ENCODE measurements around the gene ACOT7. TPM values are rescaled to one million over a fixed set of nuclear protein-coding genes. Genes with fewer than 3 reads are reported as not detected.

ACOT7 gene
- total and polyA plus RNA-seq, 2 donors (not counting 1 experiment from before 2014, with no cell fraction given): 4.2 to 4.6 TPM

DNA sequence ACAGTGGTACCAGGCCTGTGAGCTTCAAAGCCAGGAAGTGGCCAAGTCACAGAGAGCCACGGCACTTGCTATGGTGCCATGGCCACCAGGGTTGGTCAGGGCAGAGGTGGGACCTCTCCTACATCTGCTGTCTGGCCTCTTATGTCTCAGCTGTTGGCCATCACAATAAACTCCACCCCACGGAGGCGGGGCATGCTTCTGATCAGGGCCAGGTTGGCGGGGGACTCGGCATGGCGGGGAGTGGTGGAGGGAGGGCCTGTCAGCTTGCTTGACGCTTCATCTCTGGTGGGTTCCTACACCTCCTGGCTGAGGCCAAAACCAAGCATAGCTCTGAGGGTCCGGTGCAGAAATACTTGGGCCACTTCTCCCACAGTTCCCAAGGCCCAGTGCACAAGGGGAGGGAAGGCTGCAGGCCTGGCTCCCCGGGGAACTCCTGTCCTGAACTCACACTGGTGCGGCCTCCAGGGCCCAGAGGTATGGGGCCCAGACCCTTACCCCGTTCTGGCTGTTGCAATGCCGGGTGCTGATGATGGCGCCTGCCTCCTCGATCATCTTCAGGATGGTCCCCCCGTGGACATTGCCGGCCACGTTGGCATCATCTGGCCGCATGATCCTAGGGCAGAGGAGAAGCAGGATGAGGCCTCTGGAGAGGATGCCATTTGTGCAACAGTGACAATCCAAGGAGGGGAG lies 44.2 kb downstream of the ACOT7 start:
- Mint-ChIP-seq H3K27me3 (no peaks in the 10 kb centered on the region), H3K27ac (no peak overlapping the region), H3K4me3 (no peak overlapping the region), H3K4me1 (peaks cover 6% of the 10 kb centered on the region), H3K9me3 (ENCODE audit: insufficient read depth) (no peaks in the 10 kb centered on the region)
- H3K9ac ChIP-seq (ENCODE audit: low read length): no peak overlapping the region
- CTCF ChIA-PET: interaction anchor here (0.5 to 3.7 kb wide), 9 partner anchors 13 to 127 kb away, joined by 3 to 56 read pairs (median 4); no protein-coding TSS in a partner anchor
- no peaks in the 10 kb centered on the region for H4K20me1 ChIP-seq (ENCODE audit: control insufficient read depth, insufficient read depth, low read length, poor library complexity, severe bottlenecking)
- no peak overlapping the region for H3K27ac ChIP-seq (ENCODE audit: low read length in 2 of 2)
- ATAC-seq (ENCODE audit: low read depth): no peak
- POLR2A ChIA-PET: no interaction called here
- TF ChIP-seq, protein P1, sequence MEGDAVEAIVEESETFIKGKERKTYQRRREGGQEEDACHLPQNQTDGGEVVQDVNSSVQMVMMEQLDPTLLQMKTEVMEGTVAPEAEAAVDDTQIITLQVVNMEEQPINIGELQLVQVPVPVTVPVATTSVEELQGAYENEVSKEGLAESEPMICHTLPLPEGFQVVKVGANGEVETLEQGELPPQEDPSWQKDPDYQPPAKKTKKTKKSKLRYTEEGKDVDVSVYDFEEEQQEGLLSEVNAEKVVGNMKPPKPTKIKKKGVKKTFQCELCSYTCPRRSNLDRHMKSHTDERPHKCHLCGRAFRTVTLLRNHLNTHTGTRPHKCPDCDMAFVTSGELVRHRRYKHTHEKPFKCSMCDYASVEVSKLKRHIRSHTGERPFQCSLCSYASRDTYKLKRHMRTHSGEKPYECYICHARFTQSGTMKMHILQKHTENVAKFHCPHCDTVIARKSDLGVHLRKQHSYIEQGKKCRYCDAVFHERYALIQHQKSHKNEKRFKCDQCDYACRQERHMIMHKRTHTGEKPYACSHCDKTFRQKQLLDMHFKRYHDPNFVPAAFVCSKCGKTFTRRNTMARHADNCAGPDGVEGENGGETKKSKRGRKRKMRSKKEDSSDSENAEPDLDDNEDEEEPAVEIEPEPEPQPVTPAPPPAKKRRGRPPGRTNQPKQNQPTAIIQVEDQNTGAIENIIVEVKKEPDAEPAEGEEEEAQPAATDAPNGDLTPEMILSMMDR (IDR thresholded peaks at IDR 0.05): no peak
- no peak for TF ChIP-seq EZH2 (IDR thresholded peaks at IDR 0.05; ENCODE audit: borderline replicate concordance, insufficient read depth, low read depth, low read length, poor library complexity, severe bottlenecking)
- H3K9me3 ChIP-seq (ENCODE audit: control extremely low read depth in 1 of 3, control insufficient read depth in 2 of 3, insufficient read depth in 1 of 3, low read length in 2 of 3): no peaks in the 10 kb centered on the region
- no peak overlapping the region for H3K4me2 ChIP-seq (replicated peaks; ENCODE audit: low read depth, low read length, poor library complexity, severe bottlenecking)
- H3K27me3 ChIP-seq (replicated peaks in 1 of 4; ENCODE audit: control extremely low read depth in 1 of 4, control insufficient read depth in 3 of 4, insufficient read depth in 4 of 4, low read length in 3 of 4): no peaks in the 10 kb centered on the region
- 93% methylated on average over 12 of the region's 18 CpGs for WGBS (ENCODE audit: insufficient coverage)
- no peaks in the 10 kb centered on the region for H3K36me3 ChIP-seq (replicated peaks in 1 of 2; ENCODE audit: control extremely low read depth in 1 of 2, control insufficient read depth in 1 of 2, extremely low read depth in 1 of 2, insufficient read depth in 2 of 2, low read length in 1 of 2)
- intact Hi-C loops (cut with micrococcal nuclease): no loop called here
- H3K4me3 ChIP-seq (ENCODE audit: control extremely low read depth in 1 of 5, extremely low read depth in 1 of 5, insufficient read depth in 1 of 5, low read depth in 2 of 5, low read length in 4 of 5): no peak overlapping the region
- H3K4me1 ChIP-seq (ENCODE audit: control insufficient read depth in 2 of 2, insufficient read depth in 2 of 2, low read length in 2 of 2): peaks cover 2 to 10% of the 10 kb centered on the region in 2 donors
- H2AFZ ChIP-seq (ENCODE audit: insufficient read depth, low read depth, low read length, poor library complexity, severe bottlenecking): peak overlapping the region; percentile 63
- DNase-seq: no peak
- no peaks in the 10 kb centered on the region for H3K79me2 ChIP-seq (ENCODE audit: control insufficient read depth, insufficient read depth, low read length)

DNA sequence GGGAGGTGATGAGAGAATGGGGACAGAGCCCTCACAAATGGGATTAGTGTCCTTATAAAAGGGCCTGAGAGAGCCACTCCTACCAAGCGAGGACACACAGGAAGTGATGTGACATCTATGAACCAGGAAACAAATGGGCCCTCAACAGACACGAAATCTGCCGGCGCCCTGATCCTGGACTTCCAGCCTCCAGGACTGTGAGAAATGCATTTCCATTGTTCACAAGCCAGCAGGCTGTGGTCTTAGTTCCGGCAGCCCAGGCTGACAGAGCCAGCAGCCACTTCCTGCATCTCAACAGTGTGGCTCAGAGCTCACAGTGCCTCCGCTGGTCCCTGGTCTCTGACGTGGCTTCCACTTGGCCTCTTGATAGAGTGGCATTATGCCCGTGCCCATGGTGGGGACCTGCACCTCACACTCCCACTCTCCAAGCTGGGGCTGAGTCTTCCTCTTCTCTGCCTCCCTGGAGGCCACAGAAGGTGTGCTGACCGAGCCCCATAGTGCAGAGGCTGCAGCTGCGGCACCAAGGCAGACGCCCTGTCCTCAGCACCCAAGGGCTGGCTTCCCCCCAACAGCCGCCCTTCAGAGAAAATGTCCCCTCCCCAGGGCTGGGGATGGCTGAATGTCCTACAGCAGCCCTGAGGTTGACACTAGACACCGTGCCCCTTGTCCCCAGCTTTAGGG lies 44.9 kb downstream of the ACOT7 start:
- H3K27me3 ChIP-seq (replicated peaks in 1 of 4; ENCODE audit: control extremely low read depth in 1 of 4, control insufficient read depth in 3 of 4, insufficient read depth in 4 of 4, low read length in 3 of 4): no peaks in the 10 kb centered on the region
- Mint-ChIP-seq H3K9me3 (ENCODE audit: insufficient read depth) (no peaks in the 10 kb centered on the region), H3K27ac (no peak overlapping the region), H3K4me1 (peaks cover 6% of the 10 kb centered on the region), H3K27me3 (no peaks in the 10 kb centered on the region), H3K4me3 (no peak overlapping the region)
- intact Hi-C loops (cut with micrococcal nuclease): no loop called here
- ATAC-seq (ENCODE audit: low read depth) (no peak), DNase-seq (no peak)
- H3K27ac ChIP-seq (ENCODE audit: low read length in 2 of 2): no peak overlapping the region
- no peak overlapping the region for H3K4me3 ChIP-seq (ENCODE audit: control extremely low read depth in 1 of 5, extremely low read depth in 1 of 5, insufficient read depth in 1 of 5, low read depth in 2 of 5, low read length in 4 of 5)
- ChIA-PET POLR2A (no interaction called here), CTCF (interaction anchor here (0.5 to 3.7 kb wide), 14 partner anchors 11 to 127 kb away, joined by 3 to 56 read pairs (median 4); no protein-coding TSS in a partner anchor)
- no peaks in the 10 kb centered on the region for H3K36me3 ChIP-seq (replicated peaks in 1 of 2; ENCODE audit: control extremely low read depth in 1 of 2, control insufficient read depth in 1 of 2, extremely low read depth in 1 of 2, insufficient read depth in 2 of 2, low read length in 1 of 2)
- WGBS (ENCODE audit: insufficient coverage): 54% methylated on average over 13 of the region's 13 CpGs
- H4K20me1 ChIP-seq (ENCODE audit: control insufficient read depth, insufficient read depth, low read length, poor library complexity, severe bottlenecking): no peaks in the 10 kb centered on the region
- H3K9me3 ChIP-seq (ENCODE audit: control extremely low read depth in 1 of 3, control insufficient read depth in 2 of 3, insufficient read depth in 1 of 3, low read length in 2 of 3): no peaks in the 10 kb centered on the region
- H3K79me2 ChIP-seq (ENCODE audit: control insufficient read depth, insufficient read depth, low read length): no peaks in the 10 kb centered on the region
- TF ChIP-seq EZH2 (IDR thresholded peaks at IDR 0.05; ENCODE audit: borderline replicate concordance, insufficient read depth, low read depth, low read length, poor library complexity, severe bottlenecking): no peak
- TF ChIP-seq, protein P1 (IDR thresholded peaks at IDR 0.05): no peak
- no peak overlapping the region for H3K9ac ChIP-seq (ENCODE audit: low read length)
- peaks cover 2 to 10% of the 10 kb centered on the region in 2 donors for H3K4me1 ChIP-seq (ENCODE audit: control insufficient read depth in 2 of 2, insufficient read depth in 2 of 2, low read length in 2 of 2)
- H3K4me2 ChIP-seq (replicated peaks; ENCODE audit: low read depth, low read length, poor library complexity, severe bottlenecking): peak overlapping the region; percentile 44
- peak overlapping the region; percentile 63 for H2AFZ ChIP-seq (ENCODE audit: insufficient read depth, low read depth, low read length, poor library complexity, severe bottlenecking)
